ENCODE measurements around the gene PTPN11. TPM values are rescaled to one million over a fixed set of nuclear protein-coding genes. Genes with fewer than 3 reads are reported as not detected.

The PTPN11 gene
- total RNA-seq, result 100 TPM in 2 replicates

DNA sequence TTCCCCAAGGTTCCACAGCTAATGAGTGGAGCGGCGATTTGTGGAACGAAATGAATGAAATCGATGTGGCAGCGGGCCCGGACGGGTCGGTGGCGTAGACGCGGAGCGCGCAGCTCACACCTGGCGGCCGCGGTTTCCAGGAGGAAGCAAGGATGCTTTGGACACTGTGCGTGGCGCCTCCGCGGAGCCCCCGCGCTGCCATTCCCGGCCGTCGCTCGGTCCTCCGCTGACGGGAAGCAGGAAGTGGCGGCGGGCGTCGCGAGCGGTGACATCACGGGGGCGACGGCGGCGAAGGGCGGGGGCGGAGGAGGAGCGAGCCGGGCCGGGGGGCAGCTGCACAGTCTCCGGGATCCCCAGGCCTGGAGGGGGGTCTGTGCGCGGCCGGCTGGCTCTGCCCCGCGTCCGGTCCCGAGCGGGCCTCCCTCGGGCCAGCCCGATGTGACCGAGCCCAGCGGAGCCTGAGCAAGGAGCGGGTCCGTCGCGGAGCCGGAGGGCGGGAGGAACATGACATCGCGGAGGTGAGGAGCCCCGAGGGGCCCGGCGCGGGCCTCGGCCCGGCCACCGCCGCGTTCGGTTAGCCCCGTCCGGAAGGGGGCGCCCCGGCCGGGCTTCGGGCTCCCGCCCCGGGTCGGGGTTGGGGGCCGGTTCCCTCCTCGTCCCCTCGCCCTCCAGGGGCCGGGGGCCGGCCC, at the start of gene PTPN11:
PTPN11 (plus strand) TSS at position 340 of the 689 bp plus-strand sequence; CDS start at position 505, 165 bp downstream.
- intact Hi-C loops (cut with micrococcal nuclease), result loop anchor here (1.0 to 10.0 kb wide), 4 partner anchors 9 to 734 kb away; partner anchors contain the start of genes ACAD10, BRAP, NAA25 and RPL6

GRCh38 chr12:112370199-112370598, 48.5 kb upstream of the PTPN11 start:
- intact Hi-C loops (cut with micrococcal nuclease), result no loop called here

DNA sequence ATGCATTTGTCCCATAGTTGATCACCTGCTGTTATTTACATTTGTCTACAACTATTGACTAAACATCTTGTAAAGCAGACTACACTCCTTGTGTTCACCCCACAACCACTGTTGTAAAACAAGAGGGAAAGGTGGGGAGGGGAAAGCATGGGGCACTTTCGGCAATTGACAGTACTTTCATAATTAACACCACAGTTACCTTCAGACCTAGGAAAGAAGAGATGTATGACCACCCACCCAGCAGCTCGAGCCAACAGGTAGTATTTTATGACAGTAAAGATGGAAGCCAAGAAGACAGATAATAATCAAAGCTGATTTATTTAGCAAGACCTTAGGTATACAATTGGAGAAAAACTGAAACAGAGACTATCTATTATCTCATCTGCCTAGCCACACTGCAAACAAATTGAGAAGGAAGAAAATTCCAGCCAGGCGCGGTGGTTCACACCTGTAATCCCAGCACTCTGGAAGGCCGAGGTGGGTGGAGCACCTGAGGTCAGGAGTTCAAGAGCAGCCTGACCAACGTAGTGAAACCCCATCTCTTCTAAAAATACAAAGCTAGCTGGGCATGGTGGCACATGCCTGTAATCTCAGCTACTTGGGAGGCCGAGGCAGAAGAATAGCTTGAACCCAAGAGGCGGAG, 47.8 kb upstream of the PTPN11 start:
- intact Hi-C loops (cut with micrococcal nuclease), result no loop called here

DNA sequence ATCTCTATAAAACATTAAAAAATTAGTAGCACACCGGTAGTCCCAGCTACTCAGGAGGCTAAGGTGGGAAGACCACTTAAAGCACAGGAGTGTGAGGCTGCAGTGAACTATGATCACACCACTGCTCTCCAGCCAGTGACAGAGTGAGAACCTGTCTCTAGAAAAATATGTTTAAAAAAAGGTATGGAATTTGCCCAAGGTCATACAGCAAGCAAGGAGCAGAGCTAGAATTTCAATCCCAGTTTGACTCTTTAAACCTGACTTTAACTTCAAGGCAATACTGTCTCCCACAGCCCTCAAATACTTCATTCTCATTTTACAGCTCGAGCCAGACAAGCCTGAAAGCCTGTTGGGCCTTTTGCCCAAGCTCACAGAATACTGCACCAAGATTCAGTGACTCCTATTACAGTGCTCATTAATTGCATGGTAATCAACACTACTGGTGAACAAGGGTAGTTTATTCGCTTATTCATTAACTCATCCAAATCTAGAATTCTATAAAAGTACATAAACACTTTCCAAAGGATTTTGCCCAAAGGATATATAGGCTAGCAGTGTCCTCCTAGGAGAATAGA, 44.5 kb upstream of the PTPN11 start:
- intact Hi-C loops (cut with micrococcal nuclease), result no loop called here

DNA sequence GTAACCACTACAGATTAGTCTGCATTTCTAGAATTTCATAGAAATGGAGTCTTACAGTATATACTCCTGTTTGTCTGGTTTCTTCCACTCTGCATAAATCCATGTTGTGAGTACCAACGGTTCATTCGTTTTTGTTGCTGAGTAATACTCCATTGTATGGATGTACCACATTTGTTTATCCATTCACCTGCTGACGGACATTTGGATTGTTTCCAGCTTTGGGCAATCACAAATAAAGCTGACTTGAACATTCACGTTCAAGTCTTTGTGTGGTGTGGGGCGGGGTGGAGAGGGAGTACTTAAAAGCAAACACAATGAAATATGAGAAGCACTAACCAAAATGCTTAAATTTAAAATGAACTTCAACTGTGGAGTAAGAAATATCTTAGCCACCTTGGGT, 43.6 kb upstream of the PTPN11 start:
- intact Hi-C loops (cut with micrococcal nuclease), result no loop called here

GRCh38 chr12:112380663-112381405, 37.9 kb upstream of the PTPN11 start:
- intact Hi-C loops (cut with micrococcal nuclease), result loop anchor here (10.0 kb wide), 2 partner anchors 276 to 536 kb away; partner anchors contain the start of genes MAPKAPK5 and NAA25

GRCh38 chr12:112381406-112381882, 37.3 kb upstream of the PTPN11 start:
- intact Hi-C loops (cut with micrococcal nuclease), result loop anchor here (10.0 kb wide), 2 partner anchors 277 to 537 kb away; partner anchors contain the start of genes MAPKAPK5 and NAA25

DNA sequence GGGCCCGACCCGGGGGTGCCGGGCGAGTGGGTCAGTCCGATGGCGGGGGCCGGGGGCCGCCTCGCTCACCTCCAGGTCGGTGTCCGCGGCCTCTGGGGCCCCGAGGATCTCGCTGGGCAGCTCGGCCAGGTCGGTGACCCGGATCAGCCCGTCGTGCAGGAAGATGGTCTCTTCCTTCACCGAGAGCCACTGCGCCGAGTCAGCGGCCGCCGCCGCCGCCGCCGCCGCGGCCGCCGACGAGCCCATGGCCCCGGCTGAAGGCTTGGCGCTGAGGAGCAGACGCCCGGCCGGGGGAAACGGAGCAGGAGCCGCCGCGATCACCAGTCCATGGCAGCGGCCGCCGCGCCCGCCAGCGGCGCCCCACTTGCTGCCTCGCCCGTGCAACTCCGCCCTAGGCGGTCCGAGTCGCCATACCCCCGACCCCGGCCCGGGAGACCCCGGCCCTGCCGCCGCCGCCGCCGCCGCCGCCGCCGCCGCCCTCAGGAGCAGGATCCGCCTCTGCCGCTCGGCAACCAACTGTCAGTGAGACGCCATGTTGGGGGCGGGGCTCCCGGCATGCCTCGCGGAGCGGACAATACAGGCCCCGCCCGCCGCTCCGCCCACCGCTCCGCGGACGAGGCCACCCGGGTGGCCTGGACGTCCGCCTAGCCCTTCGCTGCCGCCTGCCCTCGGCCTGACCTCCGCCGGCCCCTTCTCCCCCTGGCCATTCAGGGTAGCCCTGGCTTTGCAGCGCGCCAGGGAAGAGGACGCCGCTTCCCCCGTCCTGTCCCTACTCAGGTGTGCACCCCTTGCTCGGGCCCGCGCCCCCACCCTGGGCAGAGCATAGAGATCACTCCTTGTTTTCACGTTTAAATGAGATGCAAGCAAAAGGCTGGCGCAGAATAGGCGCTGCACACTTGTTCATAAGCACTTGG, 36.6 kb upstream of the PTPN11 start, which contains the start of gene HECTD4:
HECTD4 (minus strand) TSS at position 549 of the 914 bp plus-strand sequence; CDS start at position 246, 303 bp downstream.
- intact Hi-C loops (cut with micrococcal nuclease), result loop anchor here (1.0 to 10.0 kb wide), 6 partner anchors 27 to 537 kb away; partner anchors contain the start of genes ERP29, MAPKAPK5, NAA25 and RPL6

DNA sequence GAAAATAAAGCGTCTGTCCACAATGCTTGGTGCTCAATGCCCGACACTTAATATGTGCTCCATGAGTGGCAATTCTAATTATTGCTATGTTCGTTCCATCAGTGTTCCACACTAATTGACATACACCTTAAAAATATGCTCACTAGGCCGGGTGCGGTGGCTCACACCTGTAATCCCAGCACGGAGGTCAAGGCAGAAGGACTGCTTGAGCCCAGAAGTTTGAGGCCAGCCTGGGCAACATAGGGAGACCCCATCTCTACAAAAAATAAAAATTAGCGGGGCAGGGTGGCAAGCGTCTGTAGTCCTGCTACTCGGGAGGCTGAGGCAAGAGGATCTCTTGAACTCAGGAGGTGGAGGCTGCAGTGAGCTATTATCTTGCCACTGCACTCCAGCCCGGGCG, 35.9 kb upstream of the PTPN11 start:
- intact Hi-C loops (cut with micrococcal nuclease), result loop anchor here (1.0 to 10.0 kb wide), 6 partner anchors 26 to 538 kb away; partner anchors contain the start of genes ERP29, MAPKAPK5, NAA25 and RPL6

GRCh38 chr12:112386726-112387125, 32.0 kb upstream of the PTPN11 start:
- intact Hi-C loops (cut with micrococcal nuclease), result loop anchor here (1.0 to 10.0 kb wide), 5 partner anchors 188 to 564 kb away; partner anchors contain the start of genes MAPKAPK5 and NAA25

GRCh38 chr12:112389228-112389627, 29.5 kb upstream of the PTPN11 start:
- intact Hi-C loops (cut with micrococcal nuclease), result loop anchor here (5.0 to 10.0 kb wide), 3 partner anchors 284 to 567 kb away; partner anchors contain the start of genes MAPKAPK5 and NAA25

DNA sequence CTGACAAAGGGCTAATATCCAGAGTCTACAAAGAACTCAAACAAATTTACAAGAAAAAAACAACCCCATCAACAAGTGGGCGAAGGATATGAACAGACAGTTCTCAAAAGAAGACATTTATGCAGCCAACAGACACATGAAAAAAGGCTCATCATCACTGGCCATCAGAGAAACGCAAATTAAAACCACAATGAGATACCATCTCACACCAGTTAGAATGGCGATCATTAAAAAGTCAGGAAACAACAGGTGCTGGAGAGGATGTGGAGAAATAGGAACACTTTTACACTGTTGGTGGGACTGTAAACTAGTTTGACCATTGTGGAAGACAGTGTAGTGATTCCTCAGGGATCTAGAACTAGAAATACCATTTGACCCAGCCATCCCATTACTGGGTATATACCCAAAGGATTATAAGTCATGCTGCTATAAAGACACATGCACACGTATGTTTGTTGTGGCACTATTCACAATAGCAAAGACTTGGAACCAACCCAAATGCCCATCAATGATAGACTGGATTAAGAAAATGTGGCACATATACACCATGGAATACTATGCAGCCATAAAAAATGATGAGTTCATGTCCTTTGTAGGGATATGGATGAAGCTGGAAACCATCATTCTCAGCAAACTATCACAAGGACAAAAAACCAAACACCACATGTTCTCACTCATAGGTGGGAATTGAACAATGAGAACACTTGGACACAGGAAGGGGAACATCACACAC, 28.7 kb upstream of the PTPN11 start:
- intact Hi-C loops (cut with micrococcal nuclease), result loop anchor here (5.0 to 10.0 kb wide), 3 partner anchors 285 to 568 kb away; partner anchors contain the start of genes MAPKAPK5 and NAA25

GRCh38 chr12:112393328-112393727, 25.4 kb upstream of the PTPN11 start:
- intact Hi-C loops (cut with micrococcal nuclease), result no loop called here

- intact Hi-C loops (cut with micrococcal nuclease), result loop anchor here (10.0 kb wide), 1 partner anchor 796 kb away; no protein-coding TSS in a partner anchor
These were observed 17.7 kb upstream of the PTPN11 start for GRCh38 chr12:112401054-112401453.

GRCh38 chr12:112401903-112402498, 16.7 kb upstream of the PTPN11 start:
- intact Hi-C loops (cut with micrococcal nuclease), result loop anchor here (10.0 kb wide), 1 partner anchor 797 kb away; no protein-coding TSS in a partner anchor

GRCh38 chr12:112406519-112407488, 11.9 kb upstream of the PTPN11 start:
- intact Hi-C loops (cut with micrococcal nuclease), result loop anchor here (10.0 kb wide), 1 partner anchor 802 kb away; no protein-coding TSS in a partner anchor

DNA sequence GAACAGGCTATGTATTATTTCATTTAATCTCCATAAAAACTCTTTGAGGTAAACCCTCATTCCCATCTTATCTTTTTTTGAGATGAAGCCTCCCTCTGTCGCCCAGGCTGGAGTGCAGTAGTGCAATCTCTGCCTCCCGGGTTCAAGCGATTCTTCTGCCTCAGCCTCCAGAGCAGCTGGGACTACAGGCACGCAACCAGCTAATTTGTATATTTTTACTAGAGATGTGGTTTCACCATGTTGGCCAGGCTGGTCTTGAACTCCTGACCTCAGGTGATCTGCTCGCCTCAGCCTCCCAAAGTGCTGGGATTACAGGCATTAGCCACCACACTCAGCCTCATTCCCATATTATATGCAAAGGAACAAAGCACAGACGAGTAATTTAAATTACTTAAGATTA, 11.1 kb upstream of the PTPN11 start:
- intact Hi-C loops (cut with micrococcal nuclease), result loop anchor here (2.0 to 10.0 kb wide), 3 partner anchors 277 to 803 kb away; partner anchors contain the start of genes ERP29 and TMEM116

Data from T-helper 2 cell treated with Interferon-gamma antibody and Interleukin-4, amounts not matched to agents 100 ng/mL and 5 ng/mL, for 36 hours (primary cell).